LoVo (cell line): ENCODE results near the gene CHMP6.

Experiments used
- DNase-seq: peaks from one replicate; pipeline ENCODE4 v3.0.0-alpha.2; 2016; ENCODE audit warnings: low spot score

Gene CHMP6

DNA sequence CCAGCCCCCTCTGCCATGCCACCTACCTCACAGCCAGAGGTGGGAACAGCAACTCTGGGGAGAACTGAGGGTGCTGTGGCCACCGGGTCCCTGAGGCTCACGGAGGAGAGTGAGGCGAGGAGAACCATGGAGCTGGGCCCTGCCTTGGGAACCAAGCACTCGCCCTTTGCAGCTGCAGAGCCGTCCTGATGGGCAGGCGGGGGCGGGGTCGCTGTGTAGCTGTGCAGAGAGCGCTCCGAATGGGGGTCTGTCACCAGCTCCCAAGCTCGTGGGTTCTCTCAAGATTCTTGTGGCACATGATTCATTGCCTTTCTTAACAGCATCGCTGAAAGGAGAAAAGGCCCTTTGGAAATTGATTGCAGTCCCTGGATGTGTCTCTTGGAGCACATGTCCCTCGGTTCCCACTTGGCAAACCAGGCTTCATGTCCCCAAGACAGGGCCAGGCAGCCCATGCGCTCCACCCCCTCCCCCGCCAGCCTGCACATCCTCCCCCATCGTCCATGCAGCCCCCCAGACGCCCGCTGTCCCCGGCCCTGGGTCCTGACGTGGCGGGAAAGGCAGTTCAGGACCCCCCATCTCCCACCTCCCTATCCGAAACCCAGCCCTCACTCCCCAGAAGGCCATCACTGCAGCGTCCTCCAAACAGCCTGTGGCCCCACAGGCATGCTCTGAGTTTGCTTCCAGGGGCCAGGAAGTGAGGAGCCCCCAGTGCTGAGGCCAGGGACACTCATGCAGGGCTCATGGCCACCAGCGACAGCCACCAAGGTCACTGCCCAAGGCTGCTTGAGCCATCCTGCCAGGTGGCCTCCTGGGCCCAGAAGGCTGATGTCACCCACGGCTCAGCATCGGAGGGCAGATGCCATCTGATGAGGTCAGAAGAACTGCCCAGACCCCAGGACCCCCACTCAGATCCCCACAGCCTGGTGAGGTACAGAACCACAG lies 20.6 kb upstream of the CHMP6 start:
- DNase-seq, result no peak

DNA sequence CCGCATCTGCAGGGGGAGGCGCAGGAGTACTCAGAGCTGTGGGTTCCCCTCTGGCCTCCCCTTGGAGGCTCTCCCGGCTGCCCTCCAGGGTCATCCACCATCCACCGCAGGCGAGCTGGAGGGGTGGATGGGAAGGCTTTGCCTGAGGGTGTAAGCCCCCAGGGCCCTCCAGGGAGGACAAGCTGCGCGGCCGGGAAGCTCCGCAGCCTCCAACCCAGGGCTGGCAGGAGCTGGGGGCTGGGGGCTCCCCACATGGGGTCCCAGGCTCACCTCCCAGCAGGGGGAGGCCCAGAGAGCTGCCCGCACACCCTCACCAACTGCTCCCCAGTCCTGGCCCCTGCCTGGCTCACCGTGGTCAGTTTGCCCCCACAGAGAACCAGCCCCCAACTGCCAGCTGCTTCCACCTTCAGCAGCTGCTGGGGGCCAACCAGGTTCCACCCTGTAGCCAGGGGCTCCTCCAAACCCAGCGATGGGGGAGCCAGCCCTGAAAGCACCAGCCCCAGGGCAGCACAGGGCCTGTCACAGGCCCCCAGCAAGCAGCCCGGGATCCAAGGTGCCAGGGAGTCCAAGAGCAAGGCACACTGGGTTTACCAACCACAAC lies 19.8 kb upstream of the CHMP6 start:
- DNase-seq, result no peak

DNA sequence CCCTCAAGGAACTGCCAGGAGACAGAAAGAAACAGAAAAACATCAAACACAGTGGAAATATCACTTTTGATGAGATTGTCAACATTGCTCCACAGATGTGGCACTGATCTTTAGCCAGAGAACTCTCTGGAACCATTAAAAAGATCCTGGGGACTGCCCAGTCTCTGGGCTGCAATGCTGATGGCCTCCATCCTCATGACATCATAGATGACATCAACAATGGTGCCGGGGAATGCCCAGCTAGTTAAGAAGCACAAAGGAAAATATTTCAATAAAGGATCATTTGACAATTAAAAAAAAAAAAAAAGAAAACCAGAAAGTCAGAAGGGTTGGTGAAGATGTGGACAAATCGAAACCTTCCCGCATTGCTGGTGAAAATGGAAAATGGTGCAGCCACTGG lies 14.9 kb upstream of the CHMP6 start:
- DNase-seq, result no peak

DNA sequence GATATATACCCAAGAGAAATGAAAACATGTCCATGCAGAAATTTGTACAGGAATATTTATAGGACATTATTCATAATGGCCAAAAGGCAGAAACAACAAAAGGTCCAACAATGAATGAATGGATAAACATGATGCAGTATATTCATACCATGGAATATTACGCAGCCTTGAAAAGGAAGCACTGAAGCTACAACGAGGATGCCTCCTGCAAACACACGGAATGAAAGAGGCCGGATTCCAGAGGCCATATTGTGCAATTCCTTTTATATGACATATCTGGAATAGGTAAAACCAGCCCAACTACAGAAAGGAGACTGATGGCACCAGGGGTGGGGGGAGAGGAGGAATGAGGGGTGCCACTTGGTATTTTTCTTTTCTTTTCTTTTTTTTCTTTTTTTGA lies 14.5 kb upstream of the CHMP6 start:
- DNase-seq, result no peak

DNA sequence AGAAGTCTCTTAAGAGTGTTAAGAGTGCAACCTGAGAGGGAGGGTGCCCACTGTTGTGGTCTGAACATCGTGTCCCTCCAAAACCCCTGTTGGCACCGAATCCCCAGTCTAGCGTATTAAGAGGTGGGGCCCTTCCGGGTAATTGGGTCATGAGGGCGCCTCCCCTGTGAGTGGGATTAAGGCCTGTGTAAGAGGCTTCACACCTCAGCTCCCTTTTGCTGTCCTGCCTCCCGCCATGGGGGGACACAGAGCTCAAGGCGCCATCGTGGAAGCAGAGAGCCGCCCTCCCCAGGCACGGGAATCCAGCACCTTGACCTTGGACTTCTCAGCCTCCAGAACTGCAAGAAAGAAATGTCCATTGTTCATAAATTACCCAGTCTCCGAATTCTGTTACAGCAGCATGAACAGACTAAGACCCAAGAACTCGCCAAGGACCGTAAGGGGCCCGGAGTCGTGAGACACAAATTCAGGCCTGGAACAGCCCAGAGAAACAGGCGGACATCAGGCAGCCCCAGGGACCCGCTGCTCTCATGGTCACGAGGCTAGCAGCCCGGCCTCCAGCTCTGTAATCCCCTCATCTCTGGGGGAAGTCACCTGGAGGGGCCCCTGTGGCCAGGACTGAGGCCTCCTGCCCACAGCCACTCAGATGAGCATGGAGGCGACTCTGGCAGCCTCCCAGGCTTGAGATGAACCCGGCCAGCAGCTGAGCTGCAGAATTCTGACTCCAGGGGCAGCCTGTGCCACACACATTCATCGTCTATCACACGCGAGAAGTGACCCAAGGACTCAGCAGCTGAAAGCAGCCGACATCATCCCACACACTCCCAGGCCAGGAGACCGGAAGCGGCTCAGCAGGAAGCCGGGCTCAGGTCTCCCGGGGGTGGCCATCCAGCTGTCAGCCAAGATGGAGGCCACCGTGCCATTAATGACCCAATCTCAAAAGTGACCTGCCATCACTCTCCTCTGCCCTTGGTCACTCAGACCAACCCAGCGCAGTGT lies 12.8 kb upstream of the CHMP6 start:
- no peak for DNase-seq

DNA sequence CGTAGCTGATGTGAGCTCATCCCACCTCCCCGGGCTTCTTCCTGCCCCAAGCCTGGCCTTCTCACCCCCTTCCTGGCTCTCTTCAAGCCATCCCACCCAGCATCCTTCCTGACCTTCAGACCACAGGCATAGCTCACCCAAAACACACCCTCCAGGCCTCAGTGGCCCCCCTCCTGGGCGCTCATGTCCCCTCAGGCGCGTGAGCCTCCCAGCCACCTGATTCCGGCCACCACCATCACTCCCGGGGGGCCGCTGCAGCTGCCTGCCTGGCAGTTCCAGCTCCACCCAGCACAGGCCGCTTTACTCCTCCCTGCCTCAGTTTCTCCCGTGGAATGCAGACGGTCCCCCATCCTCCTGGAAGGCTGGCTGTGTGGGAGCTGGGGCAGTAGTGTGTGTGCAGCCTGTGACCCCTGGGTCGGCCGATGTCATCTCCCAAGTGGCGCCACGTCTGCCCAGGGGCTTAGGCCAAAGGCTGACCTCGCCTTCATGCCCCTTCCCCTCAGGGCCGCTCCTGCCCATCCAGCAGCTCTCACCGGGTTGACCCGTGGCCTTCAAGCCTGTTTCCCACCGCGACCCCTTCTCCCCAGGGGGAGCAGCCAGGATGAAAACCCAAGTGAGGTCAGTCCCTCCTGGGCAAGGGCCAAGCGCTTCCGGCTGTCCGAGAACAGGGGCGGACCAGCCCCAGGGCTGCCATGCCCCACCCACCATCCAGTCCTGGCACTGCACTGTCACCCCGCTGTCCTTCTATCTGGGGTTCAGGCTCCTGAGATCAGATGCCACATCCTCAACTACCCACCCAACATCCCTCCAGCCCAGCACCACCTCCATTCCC lies 11.9 kb upstream of the CHMP6 start:
- no peak for DNase-seq

DNA sequence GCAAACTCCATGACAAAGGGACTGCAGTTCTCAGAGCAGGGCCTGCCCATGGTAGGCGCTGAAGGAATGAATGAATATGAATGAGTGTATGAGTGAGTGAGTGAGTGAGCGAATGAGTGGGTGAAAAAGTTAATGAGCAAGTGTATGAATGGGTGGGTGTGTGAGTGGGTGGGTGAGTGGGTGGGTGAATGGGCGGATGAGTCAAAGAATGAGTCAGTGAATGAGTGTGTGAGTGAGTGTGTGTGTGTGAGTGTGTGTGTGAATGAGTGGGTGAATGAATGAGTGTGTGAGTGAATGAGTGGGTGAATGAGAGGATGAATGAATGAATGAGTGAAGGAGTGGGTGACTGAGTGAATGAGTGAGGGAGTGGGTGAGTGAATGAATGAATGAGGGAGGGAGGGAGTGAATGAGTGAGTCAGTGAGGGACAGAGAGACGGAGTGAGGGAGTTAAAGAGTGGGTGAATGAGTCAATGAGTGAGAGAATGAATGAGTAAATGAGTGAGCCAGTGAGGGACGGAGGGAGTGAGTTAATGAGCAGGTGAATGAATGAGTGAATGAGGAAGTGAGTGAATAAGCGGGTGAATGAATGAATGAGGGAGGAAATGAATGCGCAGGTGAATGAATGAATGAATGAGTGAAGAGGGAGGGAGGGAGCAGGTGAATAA lies 11.1 kb upstream of the CHMP6 start:
- DNase-seq, result no peak

DNA sequence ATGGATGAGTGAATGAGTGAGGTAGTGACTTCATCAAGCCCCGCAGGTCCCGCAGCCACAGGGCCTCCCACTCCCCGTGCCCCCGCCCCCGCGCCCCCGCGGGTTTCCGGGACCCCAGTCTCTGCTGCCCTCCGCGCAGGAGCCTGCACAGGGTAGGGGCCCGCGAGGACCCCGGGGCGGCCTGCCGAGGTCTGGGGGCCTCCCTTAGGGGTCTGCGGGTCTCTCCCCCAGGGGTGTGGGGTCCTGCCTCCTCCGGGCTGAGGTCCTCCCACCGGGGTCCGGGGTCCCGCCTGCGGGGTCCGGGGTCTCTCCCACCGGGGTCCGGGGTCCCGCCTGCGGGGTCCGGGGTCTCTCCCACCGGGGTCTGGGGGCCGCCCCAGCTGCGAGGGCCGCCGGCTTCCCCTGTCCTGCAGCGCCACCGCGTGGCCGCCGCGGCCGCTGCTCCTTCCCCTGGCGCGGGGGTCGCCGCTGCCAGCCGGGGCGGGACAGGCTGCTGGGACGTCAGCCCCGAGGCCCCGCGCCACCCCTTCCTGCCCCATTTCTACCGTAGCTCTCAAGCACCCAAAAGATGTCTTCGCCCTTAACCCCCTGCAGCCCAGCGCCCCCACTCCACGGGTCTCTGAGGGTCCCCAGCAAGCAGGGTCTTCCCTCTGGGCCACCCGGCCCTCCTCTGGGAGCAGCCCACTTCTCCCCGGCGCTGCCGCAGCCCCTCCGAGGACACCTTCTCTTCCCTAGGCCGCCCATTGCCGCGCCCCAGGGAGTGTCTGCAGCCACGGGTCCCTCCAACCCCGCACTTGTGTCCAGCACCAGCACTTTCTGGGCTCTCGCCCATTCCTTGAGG lies 10.4 kb upstream of the CHMP6 start:
- DNase-seq, result no peak

DNA sequence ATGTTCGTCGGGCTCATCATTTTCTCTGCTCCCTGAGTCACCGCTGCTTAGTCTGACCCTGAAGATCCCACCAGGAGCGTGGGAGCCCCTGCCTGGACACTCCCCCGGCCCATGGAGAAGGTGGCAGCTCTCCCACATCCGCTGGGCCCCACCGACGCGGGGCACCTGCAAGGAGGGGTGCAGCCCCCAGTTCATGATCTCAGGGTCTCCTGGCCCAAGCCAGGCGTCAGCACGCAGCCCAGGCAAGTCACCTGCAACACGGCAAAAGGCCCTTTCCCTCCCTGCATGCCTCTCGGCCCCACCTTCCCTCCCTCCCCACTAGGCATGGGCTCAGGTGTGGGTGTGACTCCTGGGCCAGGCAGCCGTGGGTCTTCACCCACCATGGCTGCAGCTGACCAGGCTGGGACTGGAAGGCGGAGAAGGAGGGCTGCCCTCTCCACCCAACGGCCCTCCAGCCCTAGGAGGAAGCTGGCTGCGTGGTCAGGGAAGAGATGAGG lies 9.7 kb upstream of the CHMP6 start:
- no peak for DNase-seq

DNA sequence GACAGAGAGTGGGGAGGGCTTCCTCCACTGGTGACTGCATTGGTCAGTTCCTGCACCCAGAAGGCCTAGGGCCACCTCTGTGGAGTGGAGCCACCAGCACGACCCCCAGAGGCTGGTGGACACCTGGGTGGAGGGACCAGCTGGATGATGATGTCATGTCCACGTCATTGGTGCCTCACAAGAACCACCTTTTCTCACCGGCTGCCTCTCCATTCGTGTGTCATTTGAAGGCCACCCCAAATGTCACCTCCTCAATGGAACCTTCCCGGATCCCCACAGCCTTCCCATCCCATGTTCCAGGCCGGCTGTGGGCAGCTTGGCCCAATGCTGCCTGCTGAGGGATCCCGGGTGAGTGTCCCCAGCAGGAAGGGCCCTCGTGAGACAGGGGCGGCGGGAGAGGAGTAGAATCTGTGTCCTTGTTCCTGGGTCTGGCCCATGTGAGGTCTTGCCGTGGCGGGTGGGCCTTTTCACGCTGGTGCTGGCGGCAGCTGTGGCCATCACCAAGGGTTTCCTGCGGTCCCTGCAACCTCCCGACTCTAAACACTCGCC lies 9.1 kb upstream of the CHMP6 start:
- no peak for DNase-seq

DNA sequence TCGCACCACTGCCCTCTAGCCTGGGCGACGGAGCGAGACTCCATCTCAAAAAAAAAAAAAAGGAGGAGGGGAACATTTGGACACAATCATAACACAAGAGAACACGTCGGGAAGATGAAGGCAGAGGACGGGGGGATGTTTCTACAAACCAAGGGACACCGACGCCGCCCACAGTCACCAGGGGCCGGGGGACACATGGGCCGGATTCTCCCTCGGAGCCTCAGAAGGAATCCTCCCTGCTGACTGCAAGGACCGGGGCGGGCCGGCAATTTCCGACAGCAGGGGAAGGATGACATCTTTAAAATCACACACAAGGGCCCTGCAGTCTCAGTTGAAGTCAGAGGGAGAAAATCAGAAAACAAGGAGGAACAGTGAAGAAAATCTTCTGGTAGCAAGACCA lies 8.1 kb upstream of the CHMP6 start:
- DNase-seq, result no peak

DNA sequence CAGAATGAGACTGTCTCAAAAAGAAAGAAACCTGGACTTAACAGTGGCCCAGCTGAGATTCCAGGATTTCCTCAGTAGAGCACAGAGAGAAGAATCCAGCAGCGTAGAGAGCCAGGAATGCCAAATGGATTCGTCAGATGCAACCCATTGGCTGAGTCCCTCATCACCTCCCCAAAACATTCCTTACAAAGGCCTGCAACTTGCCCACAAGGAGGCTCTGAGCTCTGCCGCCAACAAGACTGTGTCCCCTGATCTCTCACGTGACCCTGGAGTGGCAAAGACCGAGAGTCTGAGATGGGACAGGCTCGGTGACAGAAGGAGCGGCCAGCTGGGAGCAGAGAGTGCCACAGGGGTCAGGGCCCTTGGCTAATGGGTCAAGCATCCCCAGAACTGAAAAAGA lies 6.9 kb upstream of the CHMP6 start:
- DNase-seq, result no peak

DNA sequence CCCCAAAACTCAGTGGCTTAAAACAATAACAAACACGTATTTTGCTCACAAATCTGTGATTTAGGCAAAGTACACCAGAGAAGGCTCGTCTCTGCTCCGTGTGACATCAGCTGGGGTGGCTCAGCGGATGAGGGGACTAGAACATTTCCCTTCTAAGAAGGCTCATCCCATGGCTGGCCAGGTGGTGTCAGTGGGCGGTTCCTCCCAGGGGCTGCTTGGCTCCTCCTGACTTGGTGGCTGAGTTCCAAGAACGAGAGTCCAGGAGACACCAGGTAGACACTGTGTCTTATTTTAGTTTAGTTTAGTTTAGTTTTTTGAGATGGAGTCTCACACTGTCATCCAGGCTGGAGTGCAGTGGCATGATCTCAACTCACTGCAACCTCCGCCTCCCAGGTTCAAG lies 5.6 kb upstream of the CHMP6 start:
- DNase-seq, result no peak

DNA sequence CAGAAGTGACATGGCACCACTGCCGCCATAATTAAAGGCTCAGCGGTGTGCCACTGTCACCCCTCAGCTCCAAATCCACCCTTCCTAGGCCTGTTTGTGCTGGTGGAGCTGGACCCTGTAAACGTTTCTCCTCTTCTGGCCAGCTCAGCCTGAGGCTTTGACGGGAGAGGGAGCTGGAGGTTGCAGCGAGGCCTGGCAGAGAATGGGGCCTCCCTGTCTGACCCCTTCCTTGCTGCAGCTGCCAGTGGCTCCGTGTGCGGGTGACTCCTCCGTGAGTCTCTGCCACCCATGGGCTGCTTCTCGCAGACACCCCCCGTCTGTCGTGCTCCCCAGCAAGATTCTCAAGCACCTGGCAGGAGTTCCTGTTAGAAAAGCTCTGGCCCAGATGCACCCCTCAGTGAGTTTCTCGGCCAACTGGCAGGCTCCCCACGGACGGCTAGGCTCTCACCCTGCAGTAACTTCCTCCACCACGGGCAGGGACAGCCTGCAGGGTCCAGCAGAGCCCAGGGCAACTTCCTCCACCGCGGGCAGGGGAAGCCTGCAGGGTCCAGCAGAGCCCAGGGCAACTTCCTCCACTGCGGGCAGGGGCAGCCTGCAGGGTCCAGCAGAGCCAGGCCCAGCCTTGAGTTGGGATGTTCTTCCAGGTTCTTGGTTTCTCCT lies 4.7 kb upstream of the CHMP6 start:
- DNase-seq, result no peak

DNA sequence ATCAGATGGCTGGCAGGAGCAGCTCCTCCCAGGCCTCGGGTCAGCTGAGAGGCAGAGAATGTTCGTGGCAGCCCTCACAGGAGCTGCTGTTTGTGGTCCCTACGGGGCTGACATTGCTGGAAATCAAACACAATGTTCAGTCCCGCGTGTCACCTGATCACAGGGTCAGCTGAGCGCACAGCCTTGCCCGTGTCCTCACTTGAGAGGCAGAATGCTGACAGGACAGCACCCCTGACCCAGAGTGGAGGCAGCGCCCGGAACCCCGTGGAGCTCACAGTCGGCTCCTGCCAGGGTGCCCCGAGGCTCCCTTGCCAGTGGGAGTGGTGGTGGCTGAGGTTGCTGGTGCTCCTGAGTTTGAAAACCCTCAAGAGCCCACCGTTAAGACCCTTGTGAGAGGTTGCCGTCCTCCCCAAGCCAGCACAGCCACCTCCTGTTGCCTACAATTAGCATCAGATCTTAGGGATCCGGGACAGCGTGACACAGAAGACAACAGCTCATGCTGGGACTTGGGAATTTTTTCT lies 3.6 kb upstream of the CHMP6 start:
- DNase-seq, result no peak

DNA sequence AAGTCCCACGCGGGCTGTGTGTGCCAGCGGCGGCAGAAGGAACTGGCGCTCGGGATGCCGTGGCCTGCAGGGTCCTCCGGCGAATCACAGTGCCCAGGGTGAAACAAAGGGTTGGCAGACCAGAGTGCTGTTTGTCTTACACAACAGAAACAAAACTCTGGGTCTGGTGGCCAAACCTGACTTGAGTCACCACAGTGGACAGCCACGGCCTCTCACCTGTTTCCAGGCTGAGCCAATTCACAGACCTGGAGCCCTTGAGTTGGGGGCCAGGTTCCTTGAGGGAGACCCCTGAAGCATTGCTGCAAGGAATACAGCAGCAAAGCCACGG lies 2.1 kb upstream of the CHMP6 start:
- DNase-seq, result no peak

DNA sequence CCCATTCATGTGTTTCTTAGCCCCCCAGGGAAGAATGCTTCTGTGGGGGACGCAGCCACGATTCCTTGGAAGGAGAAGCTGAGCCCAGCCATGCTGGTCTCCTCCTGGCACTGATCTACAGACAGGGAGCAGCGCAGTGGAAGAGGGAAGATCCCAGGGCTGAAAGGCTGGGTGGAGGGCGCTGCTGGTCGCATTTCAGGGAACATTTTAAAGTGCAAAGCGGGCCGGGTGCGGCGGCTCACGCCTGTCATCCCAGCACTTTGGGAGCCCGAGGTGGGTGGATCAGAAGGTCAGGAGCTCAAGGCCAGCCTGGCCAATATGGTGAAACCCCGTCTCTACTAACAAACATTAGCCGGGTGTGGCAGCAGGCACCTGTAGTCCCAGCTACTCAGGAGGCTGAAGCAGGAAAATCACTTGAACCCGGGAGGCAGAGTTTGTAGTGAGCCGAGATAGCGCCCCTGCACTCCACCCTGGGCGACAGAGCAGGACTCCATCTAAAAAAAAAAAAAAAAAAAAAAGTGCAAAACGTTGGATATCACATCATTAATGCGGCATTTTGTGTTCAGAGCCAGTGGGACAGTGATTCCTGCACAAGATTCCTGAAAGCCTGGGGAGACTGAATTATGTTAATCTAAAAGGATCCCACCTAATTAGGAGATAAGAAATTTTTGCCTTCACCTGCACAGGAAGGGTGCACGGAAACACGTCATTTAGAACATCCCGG lies 558 bp upstream of the CHMP6 start:
- DNase-seq, result peak; percentile 15
